ENCODE results near the gene PRKAA1. TPM values are rescaled to one million over a fixed set of nuclear protein-coding genes. Genes with fewer than 3 reads are reported as not detected.

Gene PRKAA1
- total RNA-seq = 75.0 and 83.4 TPM in 2 replicates

DNA sequence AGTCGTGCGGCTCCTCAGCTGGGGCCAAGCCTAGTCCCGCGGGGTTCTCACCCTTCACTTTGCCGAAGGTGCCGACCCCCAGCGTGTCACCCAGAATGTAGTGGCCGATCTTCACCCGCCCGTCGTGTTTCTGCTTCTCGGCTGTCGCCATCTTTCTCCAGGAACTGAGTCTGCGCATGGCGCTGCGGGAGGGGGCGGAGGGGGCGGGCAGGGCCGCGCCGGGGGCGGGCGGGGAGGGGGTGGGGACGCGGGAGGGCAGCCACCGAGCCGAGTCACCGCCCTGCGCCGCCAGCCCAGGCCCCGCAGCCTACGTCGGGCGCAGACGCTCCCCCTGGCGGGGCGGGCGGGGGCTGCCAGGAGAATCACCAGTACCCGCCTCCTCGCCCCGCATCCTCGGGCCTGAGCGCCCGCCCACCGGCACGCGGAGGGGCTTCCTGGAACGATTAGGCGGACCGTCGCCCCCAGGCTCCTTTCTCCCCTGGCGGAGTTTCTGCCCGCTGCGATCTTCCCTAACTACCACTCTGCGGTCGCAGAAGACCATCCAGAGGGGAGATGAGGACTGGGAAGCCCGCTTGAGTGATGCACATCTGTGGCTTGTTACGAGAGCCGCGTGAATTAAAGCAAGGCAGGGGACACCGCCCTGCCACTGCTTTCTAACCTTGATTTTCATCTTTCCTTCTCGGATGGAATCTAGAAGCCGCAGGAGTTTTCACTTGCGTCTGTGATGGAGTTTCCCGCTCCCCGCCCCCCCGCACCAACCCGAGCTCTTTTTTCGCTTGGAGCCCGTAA lies at the start of gene PRKAA1:
Gene PRKAA1, minus strand, starts transcription at position 363 of the 789 bp plus-strand sequence. Its CDS starts 185 bp downstream, at position 178.

GRCh38 chr5:40841068-40841805 lies 43.1 kb upstream of the PRKAA1 start, which contains the start of gene CARD6:
Gene CARD6 (plus strand): TSS chr5:40841367. CDS start chr5:40841383, 16 bp downstream.

GRCh38 chr5:40834849-40835787 lies 36.9 kb upstream of the PRKAA1 start, which contains the start of gene RPL37:
Gene RPL37 (minus strand): TSS chr5:40835222. CDS start chr5:40835185, 37 bp downstream.

DNA sequence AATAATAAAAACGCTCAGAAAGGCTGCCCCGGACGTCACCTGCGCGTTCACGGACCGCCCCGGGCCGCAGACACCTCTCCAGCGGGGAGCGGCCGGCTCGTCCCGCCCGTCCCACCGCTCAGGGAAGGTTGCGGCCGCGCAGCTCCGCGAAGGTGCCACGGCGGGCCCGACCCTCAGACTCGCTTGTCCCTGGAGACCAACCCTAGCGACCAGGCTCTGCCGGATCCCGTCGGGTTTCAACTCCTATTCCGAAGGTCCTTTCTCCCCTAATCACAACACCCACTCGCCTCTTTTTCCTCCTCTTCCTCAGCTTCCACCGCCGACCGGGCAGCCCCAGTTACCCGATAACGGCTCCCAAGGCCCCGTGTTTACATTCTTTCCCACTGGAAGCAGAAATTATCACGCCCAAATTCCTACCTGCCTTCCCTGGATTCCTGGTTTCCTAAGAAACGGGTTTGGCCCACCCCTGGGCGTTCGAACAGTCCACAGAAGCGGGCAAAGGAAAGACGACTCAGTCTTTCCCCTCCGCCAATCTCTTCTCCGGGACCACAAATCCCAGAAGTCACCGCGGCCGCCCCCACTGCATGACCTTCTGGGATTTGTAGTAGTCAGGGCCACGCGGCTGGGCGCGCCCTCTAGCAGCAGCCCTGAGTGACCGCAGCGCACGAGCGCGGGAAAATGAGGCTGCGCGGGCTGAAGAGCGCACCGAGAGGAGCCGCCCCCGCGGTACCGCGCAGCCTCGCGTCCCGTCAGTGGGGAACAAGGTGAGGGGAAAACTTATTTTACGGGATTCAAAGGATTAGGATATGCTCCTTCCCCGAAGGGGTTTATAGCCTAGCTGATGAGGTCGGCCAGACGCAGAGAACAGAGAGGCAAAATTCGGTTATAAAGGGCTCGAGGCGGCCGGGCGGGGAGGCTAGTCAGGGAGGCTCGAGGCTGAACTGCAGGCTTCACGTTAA lies 42.5 kb downstream of the PRKAA1 start, which contains the start of gene TTC33:
Gene TTC33, minus strand, starts transcription at position 555 of the 959 bp plus-strand sequence. CDS start 8,943 bp downstream, outside the sequence.

Other genes starting within 250 kb of the PRKAA1 start
- 36.9 and 86.7 TPM in 2 replicates for gene PTGER4, start 118.5 kb downstream of the PRKAA1 start, total RNA-seq
- 5.7 and 7.6 TPM in 2 replicates for gene TTC33, start 42.4 kb downstream of the PRKAA1 start, total RNA-seq
- 51.6 and 62.5 TPM in 2 replicates for gene RPL37, start 36.8 kb upstream of the PRKAA1 start, total RNA-seq
- 10.5 and 19.9 TPM in 2 replicates for gene CARD6, start 43.0 kb upstream of the PRKAA1 start, total RNA-seq
- gene C7, start 111.1 kb upstream of the PRKAA1 start, total RNA-seq = 1,610 and 3,690 TPM in 2 replicates

All from cardiac atrium fibroblast (primary cell).